Fibroblast of lung (primary cell): ENCODE results near the gene SEMA4D. TPM values are rescaled to one million over a fixed set of nuclear protein-coding genes. Genes with fewer than 3 reads are reported as not detected.
"Not testable (repeated sequence)": the region's sequence is repeated elsewhere in the genome, so short reads cannot be mapped to it uniquely, and the experiment has no call there.

Experiments
- DNase-seq, 2 donors: peaks; one replicate each; pipeline versions ENCODE4 v3.0.0 to v3.0.0-alpha.2; 2010; ENCODE audit warnings: low read depth in 2 of 2
- H2AFZ ChIP-seq: 2 replicates; pipeline ENCODE4 v1.5.1; 2012; ENCODE audit warnings: low read length, control low read depth, inconsistent platforms
- H3K27ac ChIP-seq: 2 replicates; pipeline ENCODE4 v1.5.1; 2011; ENCODE audit warnings: low read length, control low read depth; ENCODE audit not compliant: insufficient read depth
- H3K27me3 ChIP-seq: 2 replicates; pipeline ENCODE4 v1.5.1; 2011; ENCODE audit warnings: mild to moderate bottlenecking, low read length; ENCODE audit not compliant: control insufficient read depth, insufficient read depth
- H3K36me3 ChIP-seq: 2 replicates; pipeline ENCODE4 v1.5.1; 2011; ENCODE audit warnings: low read length; ENCODE audit not compliant: control insufficient read depth, insufficient read depth
- H3K4me1 ChIP-seq: 2 replicates; pipeline ENCODE4 v1.5.1; 2011; ENCODE audit warnings: low read length; ENCODE audit not compliant: control insufficient read depth, insufficient read depth; ENCODE audit errors: extremely low read depth
- H3K4me2 ChIP-seq: 2 replicates; pipeline ENCODE4 v1.5.1; 2011; ENCODE audit warnings: low read length, control low read depth; ENCODE audit not compliant: insufficient read depth; ENCODE audit errors: extremely low read depth
- H3K4me3 ChIP-seq, 4 experiments: fragments of 200-600 bp in 1 of 4; sonication (generic) in 1 of 4; replicated peaks in 1 of 4; 2 replicates each; pipeline ENCODE4 v1.5.1; 2011 to 2016; ENCODE audit warnings: low read length in 4 of 4, low read depth in 3 of 4, mild to moderate bottlenecking in 3 of 4, control low read depth in 2 of 4, inconsistent platforms in 1 of 4, mixed read lengths in 1 of 4; ENCODE audit not compliant: insufficient read depth in 1 of 4; ENCODE audit errors: control extremely low read depth in 1 of 4
- H3K79me2 ChIP-seq: 2 replicates; pipeline ENCODE4 v1.5.1; 2012; ENCODE audit warnings: mild to moderate bottlenecking, low read length, inconsistent platforms; ENCODE audit not compliant: control insufficient read depth, insufficient read depth
- H3K9ac ChIP-seq: 2 replicates; pipeline ENCODE4 v1.5.1; 2011; ENCODE audit warnings: mild to moderate bottlenecking, low read length, control low read depth; ENCODE audit not compliant: insufficient read depth
- H3K9me3 ChIP-seq: 2 replicates; pipeline ENCODE4 v1.5.1; 2012; ENCODE audit warnings: low read depth, low read length; ENCODE audit not compliant: control insufficient read depth, insufficient read depth
- H4K20me1 ChIP-seq: 2 replicates; pipeline ENCODE4 v1.5.1; 2011; ENCODE audit warnings: low read length; ENCODE audit not compliant: control insufficient read depth, insufficient read depth; ENCODE audit errors: extremely low read depth
- CTCF ChIP-seq, 2 donors: IDR thresholded peaks in 1 of 2; conservative IDR thresholded peaks in 1 of 2; 1 replicate in 1 of 2; 2 replicates in 1 of 2; pipeline ENCODE4 v1.5.1; 2011 to 2012; ENCODE audit warnings: low read length in 2 of 2, control low read depth in 1 of 2, inconsistent platforms in 1 of 2, low read depth in 1 of 2, mild to moderate bottlenecking in 1 of 2
- EZH2 ChIP-seq: IDR thresholded peaks from 2 replicates; pipeline ENCODE4 v1.5.1; 2012; ENCODE audit warnings: low read length, control low read depth, mild to moderate bottlenecking; ENCODE audit errors: missing control alignments
- polyA plus RNA-seq, 2 donors: library from polyadenylated mRNA; depleted of rRNA in 1 of 2; stranded (reverse) in 1 of 2; unstranded in 1 of 2; fragments of >200 nt; gene quantifications; 2 replicates each; pipeline ENCODE4 v1.2.1, GENCODE V29; 2011 to 2012; ENCODE audit warnings: missing spikeins in 1 of 2
- total RNA-seq: library from RNA; depleted of rRNA; stranded (reverse); fragments of >200 nt; gene quantifications from 2 replicates; pipeline ENCODE4 v1.2.1, GENCODE V29; 2014

The SEMA4D gene
- total and polyA plus RNA-seq, 2 donors (not counting 1 experiment from before 2014, with no cell fraction given): 0.67 to 2.6 TPM

DNA sequence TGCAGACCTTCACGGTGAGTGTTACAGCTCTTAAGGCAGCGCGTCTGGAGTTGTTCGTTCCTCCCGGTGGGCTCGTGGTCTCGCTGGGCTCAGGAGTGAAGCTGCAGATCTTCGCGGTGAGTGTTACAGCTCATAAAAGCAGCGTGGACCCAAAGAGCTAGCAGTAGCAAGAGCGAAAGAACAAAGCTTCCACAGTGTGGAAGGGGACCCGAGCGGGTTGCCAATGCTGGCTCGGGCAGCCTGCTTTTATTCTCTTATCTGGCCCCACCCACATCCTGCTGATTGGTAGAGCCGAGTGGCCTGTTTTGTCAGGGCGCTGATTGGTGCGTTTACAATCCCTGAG, 18.3 kb downstream of the SEMA4D start:
- H4K20me1 ChIP-seq, DNase-seq, H3K4me2 ChIP-seq, H2AFZ ChIP-seq, H3K79me2 ChIP-seq, H3K4me3 ChIP-seq, H3K27me3 ChIP-seq, H3K4me1 ChIP-seq, H3K36me3 ChIP-seq, H3K27ac ChIP-seq, H3K9me3 ChIP-seq, H3K9ac ChIP-seq: not testable (repeated sequence)

DNA sequence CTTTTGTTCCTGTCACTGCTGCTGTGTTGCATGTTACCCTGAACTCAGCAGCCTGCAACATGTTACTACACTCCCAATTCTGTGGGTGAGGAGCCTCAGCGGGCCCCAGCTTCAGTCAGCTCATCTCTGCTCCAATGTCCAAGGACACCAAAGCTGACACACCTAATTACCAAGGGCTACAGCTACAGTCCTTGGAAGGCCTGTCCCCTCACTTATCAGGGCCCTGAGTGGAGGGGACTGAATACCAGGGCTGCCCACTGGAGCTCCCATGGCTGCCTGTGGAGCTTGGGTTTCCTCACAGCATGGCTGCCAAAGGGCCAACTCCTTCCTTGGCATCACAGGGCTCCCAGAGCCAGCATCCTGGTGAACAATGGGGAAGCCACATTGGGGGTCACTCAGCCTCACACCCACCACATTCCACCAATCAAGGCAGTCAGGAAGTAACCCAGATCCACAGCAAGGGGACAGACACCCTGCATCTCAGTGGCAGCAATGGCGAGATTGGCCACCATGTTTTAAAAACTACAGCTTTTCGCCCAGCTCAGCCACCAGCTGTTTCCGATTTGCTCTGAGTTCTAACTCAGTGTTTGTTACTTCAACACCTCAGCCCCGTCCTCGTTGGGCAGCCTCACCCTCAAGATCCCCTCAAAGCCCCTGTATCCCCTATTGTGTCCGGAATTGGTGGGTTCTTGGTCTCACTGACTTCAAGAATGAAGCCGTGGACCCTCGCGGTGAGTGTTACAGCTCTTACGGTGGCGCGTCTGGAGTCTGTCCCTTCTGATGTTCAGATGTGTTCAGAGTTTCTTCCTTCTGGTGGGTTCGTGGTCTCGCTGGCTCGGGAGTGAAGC, 18.9 kb downstream of the SEMA4D start:
- H3K4me2 ChIP-seq: no peak overlapping the region
- no peaks in the 10 kb centered on the region for H3K4me1 ChIP-seq
- no peaks in the 10 kb centered on the region for H4K20me1 ChIP-seq
- TF ChIP-seq EZH2: no peak
- no peak for TF ChIP-seq CTCF (conservative IDR thresholded peaks at IDR 0.05 in 1 of 2, IDR thresholded peaks at IDR 0.05 in 1 of 2; ENCODE audit: low read depth in 1 of 2, low read length in 2 of 2)
- no peak overlapping the region for H3K4me3 ChIP-seq
- H3K36me3 ChIP-seq: no peaks in the 10 kb centered on the region
- H2AFZ ChIP-seq: no peak overlapping the region
- no peaks in the 10 kb centered on the region for H3K79me2 ChIP-seq
- DNase-seq: no peak
- H3K27me3 ChIP-seq: no peaks in the 10 kb centered on the region
- no peak overlapping the region for H3K9ac ChIP-seq
- H3K9me3 ChIP-seq: no peaks in the 10 kb centered on the region
- H3K27ac ChIP-seq: no peak overlapping the region

DNA sequence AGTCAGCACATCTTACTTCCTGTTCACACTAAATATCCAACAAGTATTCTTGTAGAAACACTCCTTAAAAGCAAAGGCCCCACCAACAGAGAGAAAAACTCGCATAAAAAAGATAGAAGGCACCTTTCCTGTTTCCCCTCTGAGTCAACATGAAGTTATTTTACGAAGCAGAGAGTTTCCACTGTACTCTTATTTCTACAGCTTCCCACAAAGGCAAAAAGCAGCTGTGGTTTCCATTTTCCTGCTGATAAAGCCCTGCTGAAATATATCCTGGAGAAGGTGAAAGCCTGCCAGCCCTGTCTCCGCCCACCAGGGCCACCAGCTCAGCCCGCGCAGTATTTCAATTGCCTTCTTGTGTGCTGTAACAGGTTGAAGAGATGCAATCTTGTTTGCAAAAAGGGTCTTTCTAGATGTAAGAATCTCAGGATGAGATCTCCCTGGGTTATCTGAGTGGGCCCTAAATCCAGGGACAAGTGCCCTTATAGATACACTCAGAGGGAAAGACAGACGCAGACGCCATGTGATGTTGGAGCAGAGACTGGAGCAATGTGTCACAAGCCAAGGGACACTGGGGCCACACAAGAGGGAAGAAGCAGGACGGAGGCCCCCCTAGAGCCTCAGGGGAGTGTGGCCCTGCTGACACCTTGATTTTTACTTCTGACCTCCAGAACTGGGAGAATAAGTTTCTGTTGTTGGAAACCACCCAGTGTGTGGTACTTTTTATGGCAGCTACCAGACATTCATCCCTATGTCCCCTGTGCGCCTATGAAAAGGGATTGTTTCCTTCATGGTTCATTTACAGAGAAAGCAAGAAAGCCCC, 19.9 kb downstream of the SEMA4D start:
- Histone ChIP-seq H3K36me3 (no peaks in the 10 kb centered on the region), H3K4me1 (no peaks in the 10 kb centered on the region), H3K27ac (no peak overlapping the region), H4K20me1 (no peaks in the 10 kb centered on the region), H3K4me3 (no peak overlapping the region), H3K79me2 (no peaks in the 10 kb centered on the region), H3K4me2 (no peak overlapping the region), H3K9me3 (no peaks in the 10 kb centered on the region), H3K9ac (no peak overlapping the region), H2AFZ (no peak overlapping the region), H3K27me3 (no peaks in the 10 kb centered on the region)
- no peak for TF ChIP-seq CTCF (conservative IDR thresholded peaks at IDR 0.05 in 1 of 2, IDR thresholded peaks at IDR 0.05 in 1 of 2; ENCODE audit: low read depth in 1 of 2, low read length in 2 of 2)
- TF ChIP-seq EZH2: no peak
- DNase-seq: peak in 1 of 2 donors; percentile 82
